Keratinocyte (primary cell): ENCODE measurements around the gene DMXL2.
A peak's percentile ranks its signal among the peaks of the same experiment; 100 is the strongest.

Source experiments
- CTCF ChIP-seq, 3 experiments: IDR thresholded peaks in 1 of 3; conservative IDR thresholded peaks in 1 of 3; optimal IDR thresholded peaks in 1 of 3; 2 replicates in 2 of 3; 3 replicates in 1 of 3; pipeline versions ENCODE3 to v1.5.1; 2011; ENCODE audit warnings: low read length in 3 of 3, mild to moderate bottlenecking in 3 of 3, moderate library complexity in 2 of 3, control low read depth in 1 of 3, inconsistent platforms in 1 of 3; ENCODE audit not compliant: insufficient read depth in 2 of 3; ENCODE audit errors: extremely low read depth in 1 of 3
- EZH2 ChIP-seq: IDR thresholded peaks from one replicate; pipeline ENCODE4 v1.6.1; 2012; ENCODE audit warnings: inconsistent platforms, mild to moderate bottlenecking, low read length, moderate library complexity

GRCh38 chr15:51403072-51403878, 219.3 kb downstream of the DMXL2 start:
- TF ChIP-seq CTCF (optimal IDR thresholded peaks at IDR 0.05 in 1 of 3, IDR thresholded peaks at IDR 0.05 in 1 of 3, conservative IDR thresholded peaks at IDR 0.05 in 1 of 3; ENCODE audit: extremely low read depth in 1 of 3, insufficient read depth in 2 of 3, low read length in 3 of 3) (peak in 2 of 3 experiments; percentile 58 to 61), EZH2 (no peak)
